Chondrocyte (in vitro differentiated cells): ENCODE measurements around the gene MICALL2. TPM values are rescaled to one million over a fixed set of nuclear protein-coding genes. Genes with fewer than 3 reads are reported as not detected.

Experiments
- DNase-seq: peaks from one replicate; pipeline ENCODE4 v3.0.0; 2021; ENCODE audit warnings: mixed read lengths, low spot score
- H3K27ac Mint-ChIP-seq: one replicate; pipeline ENCODE4 v1.8.0; 2021; ENCODE audit warnings: mild to moderate bottlenecking, moderate library complexity, mixed read lengths; ENCODE audit not compliant: unreplicated experiment
- H3K27me3 Mint-ChIP-seq: 2 replicates; pipeline ENCODE4 v1.8.0; 2021; ENCODE audit warnings: low read depth, mixed read lengths
- H3K36me3 Mint-ChIP-seq: 2 replicates; pipeline ENCODE4 v1.8.0; 2021; ENCODE audit warnings: low read depth, mixed read lengths
- H3K4me1 Mint-ChIP-seq: 2 replicates; pipeline ENCODE4 v1.8.0; 2021; ENCODE audit warnings: low read depth, mild to moderate bottlenecking, mixed read lengths
- H3K4me3 Mint-ChIP-seq: one replicate; pipeline ENCODE4 v1.8.0; 2021; ENCODE audit warnings: mild to moderate bottlenecking, moderate library complexity, mixed read lengths; ENCODE audit not compliant: unreplicated experiment
- H3K9me3 Mint-ChIP-seq: 2 replicates; pipeline ENCODE4 v1.8.0; 2021; ENCODE audit warnings: low read depth, mixed read lengths
- total RNA-seq: library from RNA; stranded (reverse); gene quantifications from 3 replicates; pipeline ENCODE4 v1.2.1, GENCODE V29; 2021
- TF ChIP-seq, protein P1 (sequence below): fragments of 200-600 bp; sonication (generic); IDR thresholded peaks from 2 replicates; pipeline ENCODE4 v1.5.0; 2021; ENCODE audit warnings: antibody characterized with exemption, mild to moderate bottlenecking, moderate library complexity

MICALL2 gene
- total RNA-seq, 1 donor from 2014 or later = 44.5 TPM

- Mint-ChIP-seq H3K27me3 (no peaks in the 10 kb centered on the region), H3K4me1 (peaks cover 6% of the 10 kb centered on the region), H3K27ac (no peak overlapping the region), H3K9me3 (no peaks in the 10 kb centered on the region), H3K36me3 (no peaks in the 10 kb centered on the region), H3K4me3 (no peak overlapping the region)
- TF ChIP-seq, protein P1, sequence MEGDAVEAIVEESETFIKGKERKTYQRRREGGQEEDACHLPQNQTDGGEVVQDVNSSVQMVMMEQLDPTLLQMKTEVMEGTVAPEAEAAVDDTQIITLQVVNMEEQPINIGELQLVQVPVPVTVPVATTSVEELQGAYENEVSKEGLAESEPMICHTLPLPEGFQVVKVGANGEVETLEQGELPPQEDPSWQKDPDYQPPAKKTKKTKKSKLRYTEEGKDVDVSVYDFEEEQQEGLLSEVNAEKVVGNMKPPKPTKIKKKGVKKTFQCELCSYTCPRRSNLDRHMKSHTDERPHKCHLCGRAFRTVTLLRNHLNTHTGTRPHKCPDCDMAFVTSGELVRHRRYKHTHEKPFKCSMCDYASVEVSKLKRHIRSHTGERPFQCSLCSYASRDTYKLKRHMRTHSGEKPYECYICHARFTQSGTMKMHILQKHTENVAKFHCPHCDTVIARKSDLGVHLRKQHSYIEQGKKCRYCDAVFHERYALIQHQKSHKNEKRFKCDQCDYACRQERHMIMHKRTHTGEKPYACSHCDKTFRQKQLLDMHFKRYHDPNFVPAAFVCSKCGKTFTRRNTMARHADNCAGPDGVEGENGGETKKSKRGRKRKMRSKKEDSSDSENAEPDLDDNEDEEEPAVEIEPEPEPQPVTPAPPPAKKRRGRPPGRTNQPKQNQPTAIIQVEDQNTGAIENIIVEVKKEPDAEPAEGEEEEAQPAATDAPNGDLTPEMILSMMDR = no peak
- DNase-seq = no peak
Measured at GRCh38 chr7:1468643-1469298, 9.5 kb upstream of the MICALL2 start.

GRCh38 chr7:1468203-1468602 is 8.9 kb upstream of the MICALL2 start:
- Mint-ChIP-seq H3K27ac (no peak overlapping the region), H3K4me1 (peaks cover 6% of the 10 kb centered on the region), H3K4me3 (no peak overlapping the region), H3K27me3 (no peaks in the 10 kb centered on the region), H3K9me3 (no peaks in the 10 kb centered on the region), H3K36me3 (no peaks in the 10 kb centered on the region)
- TF ChIP-seq, protein P1 = no peak
- no peak for DNase-seq

- TF ChIP-seq, protein P1 = peak; percentile 21
- DNase-seq = no peak
- peak overlapping the region; percentile 41 for H3K27ac Mint-ChIP-seq
- H3K27me3 Mint-ChIP-seq = no peaks in the 10 kb centered on the region
- no peaks in the 10 kb centered on the region for H3K9me3 Mint-ChIP-seq
- no peaks in the 10 kb centered on the region for H3K36me3 Mint-ChIP-seq
- H3K4me1 Mint-ChIP-seq = peaks cover 21% of the 10 kb centered on the region
- no peak overlapping the region for H3K4me3 Mint-ChIP-seq
Measured at GRCh38 chr7:1466524-1467271, 7.4 kb upstream of the MICALL2 start.

DNA sequence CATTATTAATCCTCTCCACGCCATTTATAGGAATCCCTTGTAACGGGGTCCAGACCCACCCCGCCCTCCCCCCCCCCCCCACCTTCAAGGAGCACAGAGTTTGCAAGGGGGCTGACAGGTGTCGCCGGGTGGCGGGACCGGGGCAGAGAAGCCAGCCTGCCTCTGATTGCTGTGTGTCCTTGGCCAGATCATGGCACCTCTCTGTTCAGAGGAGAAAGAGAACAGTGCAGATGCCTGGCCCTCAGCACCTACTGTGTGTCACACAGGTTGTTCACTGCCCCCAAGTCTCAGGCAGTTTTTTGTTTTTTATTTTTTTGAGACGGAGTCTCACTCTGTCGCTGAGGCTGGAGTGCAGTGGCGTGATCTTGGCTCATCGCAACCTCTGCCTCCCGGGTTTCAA is 5.4 kb upstream of the MICALL2 start:
- Mint-ChIP-seq H3K9me3 (no peaks in the 10 kb centered on the region), H3K4me3 (no peak overlapping the region), H3K27ac (no peak overlapping the region), H3K4me1 (peaks cover 36% of the 10 kb centered on the region), H3K27me3 (no peaks in the 10 kb centered on the region), H3K36me3 (no peaks in the 10 kb centered on the region)
- no peak for DNase-seq
- TF ChIP-seq, protein P1 = no peak

DNA sequence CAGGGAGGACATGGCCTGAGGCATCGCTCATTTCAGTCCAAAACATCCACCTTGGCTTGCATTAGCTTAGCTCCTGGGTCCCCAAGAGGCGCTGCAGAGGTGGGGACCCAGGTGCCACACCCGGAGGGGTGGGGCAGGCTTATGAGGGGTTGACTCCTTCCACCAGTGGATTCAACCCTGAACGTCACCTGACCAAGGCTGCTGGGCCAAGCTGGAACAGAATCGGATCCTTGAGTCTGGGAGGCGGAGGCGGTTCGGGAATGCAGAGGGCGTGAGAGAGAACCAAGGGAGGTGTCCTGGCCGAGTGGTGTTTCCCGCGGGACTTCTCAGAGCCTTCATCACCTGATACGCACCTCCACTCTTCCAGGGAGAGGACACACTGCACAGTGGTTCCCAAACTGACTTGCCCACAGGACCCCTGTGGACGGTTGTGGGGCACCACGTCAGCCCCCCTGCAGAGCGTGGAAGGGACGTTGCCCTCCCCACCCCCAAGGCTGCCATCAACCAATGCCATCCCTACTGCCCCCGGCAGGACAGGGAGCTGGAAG is 4.5 kb upstream of the MICALL2 start:
- no peaks in the 10 kb centered on the region for H3K27me3 Mint-ChIP-seq
- TF ChIP-seq, protein P1 = no peak
- H3K9me3 Mint-ChIP-seq = no peaks in the 10 kb centered on the region
- H3K4me3 Mint-ChIP-seq = no peak overlapping the region
- no peak for DNase-seq
- no peak overlapping the region for H3K27ac Mint-ChIP-seq
- no peaks in the 10 kb centered on the region for H3K36me3 Mint-ChIP-seq
- peaks cover 36% of the 10 kb centered on the region for H3K4me1 Mint-ChIP-seq
